Osteocyte (in vitro differentiated cells): Measurements from ENCODE around the gene PHF20. TPM values are rescaled to one million over a fixed set of nuclear protein-coding genes. Genes with fewer than 3 reads are reported as not detected.
"Not testable (repeated sequence)": the region's sequence is repeated elsewhere in the genome, so short reads cannot be mapped to it uniquely, and the experiment has no call there.

Experiments used
- DNase-seq: peaks from one replicate; pipeline ENCODE4 v3.0.0; 2021; ENCODE audit warnings: mixed read lengths; ENCODE audit not compliant: unreplicated experiment; ENCODE audit errors: extremely low spot score
- H3K27ac Mint-ChIP-seq: one replicate; pipeline ENCODE4 v1.8.0; 2021; ENCODE audit warnings: mild to moderate bottlenecking, mixed read lengths; ENCODE audit not compliant: unreplicated experiment
- H3K27me3 Mint-ChIP-seq: one replicate; pipeline ENCODE4 v1.8.0; 2021; ENCODE audit warnings: mixed read lengths; ENCODE audit not compliant: unreplicated experiment
- H3K36me3 Mint-ChIP-seq: one replicate; pipeline ENCODE4 v1.8.0; 2021; ENCODE audit warnings: mixed read lengths; ENCODE audit not compliant: unreplicated experiment
- H3K4me1 Mint-ChIP-seq: one replicate; pipeline ENCODE4 v1.8.0; 2021; ENCODE audit warnings: mixed read lengths; ENCODE audit not compliant: unreplicated experiment
- H3K4me3 Mint-ChIP-seq: one replicate; pipeline ENCODE4 v1.8.0; 2021; ENCODE audit warnings: mild to moderate bottlenecking, moderate library complexity, mixed read lengths; ENCODE audit not compliant: unreplicated experiment
- H3K9me3 Mint-ChIP-seq: one replicate; pipeline ENCODE4 v1.8.0; 2021; ENCODE audit warnings: mixed read lengths; ENCODE audit not compliant: unreplicated experiment
- total RNA-seq: library from RNA; stranded (reverse); gene quantifications from 2 replicates; pipeline ENCODE4 v1.2.1, GENCODE V29; 2021
- TF ChIP-seq, protein P1 (sequence below): fragments of 200-600 bp; sonication (generic); IDR thresholded peaks from 2 replicates; pipeline ENCODE4 v1.5.0; 2021; ENCODE audit warnings: antibody characterized with exemption, mild to moderate bottlenecking, moderate library complexity

Gene PHF20
- total RNA-seq, 1 donor from 2014 or later: 38.1 TPM

DNA sequence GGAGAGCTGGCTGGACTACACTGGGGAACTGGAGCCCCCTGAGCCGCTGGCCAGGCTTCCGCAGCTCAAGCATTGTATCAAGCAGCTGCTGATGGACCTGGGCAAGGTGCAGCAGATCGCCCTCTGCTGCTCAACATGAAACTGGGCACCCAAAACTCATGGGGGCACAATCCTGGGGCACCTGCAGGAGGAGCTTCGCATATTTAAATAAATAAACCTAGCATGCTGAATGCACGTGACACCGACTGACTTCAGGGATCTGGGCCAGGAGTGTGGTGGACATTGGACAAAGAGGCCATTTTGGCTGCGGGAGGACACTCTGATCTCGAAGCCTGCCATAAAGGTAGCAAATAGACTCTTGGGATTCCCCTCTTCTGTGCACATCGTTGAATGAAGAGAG, 175.7 kb downstream of the PHF20 start:
- Mint-ChIP-seq H3K9me3 (no peaks in the 10 kb centered on the region), H3K4me1 (peaks cover 2% of the 10 kb centered on the region), H3K4me3 (no peak overlapping the region), H3K27ac (no peak overlapping the region), H3K27me3 (no peaks in the 10 kb centered on the region), H3K36me3 (peaks cover 16% of the 10 kb centered on the region)
- TF ChIP-seq, protein P1, sequence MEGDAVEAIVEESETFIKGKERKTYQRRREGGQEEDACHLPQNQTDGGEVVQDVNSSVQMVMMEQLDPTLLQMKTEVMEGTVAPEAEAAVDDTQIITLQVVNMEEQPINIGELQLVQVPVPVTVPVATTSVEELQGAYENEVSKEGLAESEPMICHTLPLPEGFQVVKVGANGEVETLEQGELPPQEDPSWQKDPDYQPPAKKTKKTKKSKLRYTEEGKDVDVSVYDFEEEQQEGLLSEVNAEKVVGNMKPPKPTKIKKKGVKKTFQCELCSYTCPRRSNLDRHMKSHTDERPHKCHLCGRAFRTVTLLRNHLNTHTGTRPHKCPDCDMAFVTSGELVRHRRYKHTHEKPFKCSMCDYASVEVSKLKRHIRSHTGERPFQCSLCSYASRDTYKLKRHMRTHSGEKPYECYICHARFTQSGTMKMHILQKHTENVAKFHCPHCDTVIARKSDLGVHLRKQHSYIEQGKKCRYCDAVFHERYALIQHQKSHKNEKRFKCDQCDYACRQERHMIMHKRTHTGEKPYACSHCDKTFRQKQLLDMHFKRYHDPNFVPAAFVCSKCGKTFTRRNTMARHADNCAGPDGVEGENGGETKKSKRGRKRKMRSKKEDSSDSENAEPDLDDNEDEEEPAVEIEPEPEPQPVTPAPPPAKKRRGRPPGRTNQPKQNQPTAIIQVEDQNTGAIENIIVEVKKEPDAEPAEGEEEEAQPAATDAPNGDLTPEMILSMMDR: peak; percentile 45
- DNase-seq: no peak

DNA sequence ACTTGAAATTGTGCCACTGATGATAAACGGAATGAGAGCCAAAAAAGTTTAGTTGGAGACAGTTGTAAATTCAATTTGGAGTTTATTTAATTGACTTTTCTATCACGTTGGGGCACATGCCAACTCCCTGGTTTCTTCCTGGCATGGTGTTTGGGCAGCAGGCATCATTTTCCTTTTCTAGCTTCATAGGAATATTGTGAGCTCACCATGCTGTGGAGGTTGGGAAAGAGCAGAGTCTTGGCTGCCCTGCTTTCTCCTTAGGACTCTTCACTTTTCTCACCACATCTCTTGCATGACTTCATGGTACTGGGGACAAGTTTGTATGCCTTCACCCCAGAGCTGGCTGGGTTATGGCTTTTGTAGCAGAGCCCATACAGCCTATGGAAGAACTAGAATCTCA, 176.1 kb downstream of the PHF20 start:
- Mint-ChIP-seq H3K4me3 (no peak overlapping the region), H3K36me3 (peaks cover 19% of the 10 kb centered on the region), H3K27ac (no peak overlapping the region), H3K4me1 (peaks cover 7% of the 10 kb centered on the region), H3K27me3 (no peaks in the 10 kb centered on the region), H3K9me3 (no peaks in the 10 kb centered on the region)
- TF ChIP-seq, protein P1: no peak
- no peak for DNase-seq

DNA sequence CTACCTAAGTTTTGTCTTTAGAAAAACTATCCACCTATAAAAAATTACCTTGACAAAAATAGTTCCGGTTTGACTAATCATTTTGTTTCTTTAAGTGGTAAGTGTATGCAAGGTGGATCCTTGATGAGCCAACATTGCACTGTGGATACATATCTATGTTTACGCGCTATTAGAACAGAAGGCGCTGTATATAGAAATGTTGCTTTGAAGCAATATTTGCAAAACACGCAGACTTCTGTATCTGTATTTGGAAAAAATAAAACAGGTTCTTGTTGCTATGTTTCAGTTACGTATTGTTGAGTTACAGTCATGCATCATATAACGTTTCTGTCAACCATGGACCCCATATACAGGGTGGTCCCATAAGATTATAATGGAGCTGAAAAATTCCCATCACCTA, 178.3 kb downstream of the PHF20 start:
- H3K4me1 Mint-ChIP-seq: peaks cover 10% of the 10 kb centered on the region
- H3K36me3 Mint-ChIP-seq: peaks cover 11% of the 10 kb centered on the region
- H3K4me3 Mint-ChIP-seq: no peak overlapping the region
- no peak for DNase-seq
- H3K9me3 Mint-ChIP-seq: no peaks in the 10 kb centered on the region
- TF ChIP-seq, protein P1: no peak
- no peaks in the 10 kb centered on the region for H3K27me3 Mint-ChIP-seq
- no peak overlapping the region for H3K27ac Mint-ChIP-seq

DNA sequence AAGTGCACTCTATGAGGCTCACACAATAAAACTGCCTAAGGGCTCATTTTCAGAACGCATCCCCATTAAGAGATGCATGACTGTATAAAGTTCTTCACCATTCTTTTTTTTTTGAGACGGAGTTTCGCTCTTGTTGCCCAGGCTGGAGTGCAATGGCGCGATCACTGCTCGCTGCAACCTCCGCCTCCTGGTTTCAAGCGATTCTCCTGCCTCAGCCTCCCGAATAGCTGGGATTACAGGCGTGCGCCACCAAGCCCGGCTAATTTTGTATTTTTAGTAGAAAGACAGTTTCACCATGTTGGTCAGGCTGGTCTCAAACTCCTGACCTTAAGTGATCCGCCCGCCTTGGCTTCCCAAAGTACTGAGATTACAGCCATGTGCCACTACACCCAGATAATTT, 180.3 kb downstream of the PHF20 start:
- Mint-ChIP-seq H3K4me1 (peaks cover 17% of the 10 kb centered on the region), H3K27ac (peak overlapping the region; percentile 70)

DNA sequence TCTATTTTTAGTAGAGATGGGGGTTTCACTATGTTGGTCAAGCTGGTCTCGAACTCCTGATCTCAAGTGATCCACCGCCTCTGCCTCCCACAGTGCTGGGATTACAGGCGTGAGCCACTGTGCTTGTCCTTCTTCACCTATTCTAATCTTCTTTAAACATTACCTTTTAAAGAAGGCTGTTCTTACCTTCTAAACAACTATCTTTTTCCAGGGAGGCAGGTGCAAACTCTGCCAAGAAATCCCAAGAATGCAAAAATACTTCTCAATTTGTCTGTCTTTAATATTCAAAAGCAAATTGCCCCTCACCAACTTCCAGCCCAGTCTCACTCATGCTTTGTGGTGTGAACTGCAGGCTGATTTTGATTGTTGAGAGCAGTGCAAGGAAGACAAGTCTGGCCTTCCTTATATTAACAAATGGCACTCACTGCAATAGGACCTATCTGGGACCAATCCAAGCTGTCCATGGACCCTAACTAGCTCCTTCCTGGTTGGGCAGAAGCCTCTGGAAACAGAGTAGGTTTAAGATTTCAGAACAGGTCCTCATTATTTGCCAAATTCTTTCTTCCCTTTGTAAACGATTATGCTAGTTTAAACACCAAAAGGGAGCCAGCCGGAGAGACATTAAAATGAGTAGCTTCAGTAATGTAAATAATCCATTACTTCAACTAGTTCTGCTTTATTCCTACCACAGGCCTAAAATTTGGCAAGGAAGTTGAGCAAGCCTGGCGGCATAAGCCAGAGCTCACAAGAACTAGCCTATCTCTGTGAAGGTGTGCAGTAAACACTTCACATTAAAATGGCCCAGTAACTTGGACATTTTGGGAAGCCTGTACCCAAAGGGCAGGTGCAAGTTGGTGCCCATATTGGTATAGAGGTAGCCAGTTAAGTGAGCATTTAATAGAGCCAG, 180.9 kb downstream of the PHF20 start:
- TF ChIP-seq, protein P1: no peak
- no peak for DNase-seq
- no peaks in the 10 kb centered on the region for H3K9me3 Mint-ChIP-seq
- H3K36me3 Mint-ChIP-seq: peaks cover 6% of the 10 kb centered on the region
- H3K4me1 Mint-ChIP-seq: peaks cover 17% of the 10 kb centered on the region
- no peaks in the 10 kb centered on the region for H3K27me3 Mint-ChIP-seq
- H3K27ac Mint-ChIP-seq: peak overlapping the region; percentile 100
- H3K4me3 Mint-ChIP-seq: peak overlapping the region; percentile 99

More for the DNA sequence above, 180.3 kb downstream of the PHF20 start:
- H3K36me3 Mint-ChIP-seq: peaks cover 11% of the 10 kb centered on the region
- not testable (repeated sequence) for DNase-seq, H3K9me3 Mint-ChIP-seq, H3K4me3 Mint-ChIP-seq, H3K27me3 Mint-ChIP-seq
